GM13976 (cell line): ENCODE results near the gene RAD18.

Experiments
- DNase-seq: peaks from one replicate; pipeline ENCODE4 v3.0.0; 2012; ENCODE audit warnings: low spot score
- in situ Hi-C: fragments of 300-500 bp; cut with MboI; formaldehyde crosslinking; loops from one replicate; pipeline ENCODE4 v1.12.0; 2022; ENCODE audit warnings: low sequenced_read_pairs, mixed read lengths, inconsistent platforms; ENCODE audit not compliant: unreplicated experiment
- TF ChIP-seq, protein P1 (sequence below): IDR thresholded peaks from 2 replicates; pipeline ENCODE4 v1.5.1; 2012; ENCODE audit warnings: borderline replicate concordance, mild to moderate bottlenecking; ENCODE audit not compliant: insufficient read depth; ENCODE audit errors: extremely low read depth, missing control alignments, control extremely low read depth

RAD18 gene

DNA sequence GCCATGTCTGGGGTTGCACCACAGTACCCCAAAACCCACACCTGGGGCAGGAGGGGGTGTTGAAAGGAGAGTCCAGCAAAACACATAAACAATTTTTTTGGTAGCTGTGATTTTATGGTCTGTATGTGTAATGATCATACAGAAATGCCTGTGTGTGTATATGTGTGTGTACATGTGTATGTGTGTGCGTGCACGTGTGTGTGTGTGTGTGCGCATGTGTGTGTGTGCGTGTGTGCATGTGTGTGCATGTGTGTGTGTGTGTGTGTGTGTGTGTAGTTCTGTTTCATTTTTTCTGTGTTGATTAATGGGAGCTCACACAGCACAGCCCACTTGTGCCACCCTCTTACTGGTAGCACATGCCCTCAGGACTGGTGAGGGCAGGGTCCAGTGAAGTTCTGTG, 97.6 kb downstream of the RAD18 start:
- TF ChIP-seq, protein P1, sequence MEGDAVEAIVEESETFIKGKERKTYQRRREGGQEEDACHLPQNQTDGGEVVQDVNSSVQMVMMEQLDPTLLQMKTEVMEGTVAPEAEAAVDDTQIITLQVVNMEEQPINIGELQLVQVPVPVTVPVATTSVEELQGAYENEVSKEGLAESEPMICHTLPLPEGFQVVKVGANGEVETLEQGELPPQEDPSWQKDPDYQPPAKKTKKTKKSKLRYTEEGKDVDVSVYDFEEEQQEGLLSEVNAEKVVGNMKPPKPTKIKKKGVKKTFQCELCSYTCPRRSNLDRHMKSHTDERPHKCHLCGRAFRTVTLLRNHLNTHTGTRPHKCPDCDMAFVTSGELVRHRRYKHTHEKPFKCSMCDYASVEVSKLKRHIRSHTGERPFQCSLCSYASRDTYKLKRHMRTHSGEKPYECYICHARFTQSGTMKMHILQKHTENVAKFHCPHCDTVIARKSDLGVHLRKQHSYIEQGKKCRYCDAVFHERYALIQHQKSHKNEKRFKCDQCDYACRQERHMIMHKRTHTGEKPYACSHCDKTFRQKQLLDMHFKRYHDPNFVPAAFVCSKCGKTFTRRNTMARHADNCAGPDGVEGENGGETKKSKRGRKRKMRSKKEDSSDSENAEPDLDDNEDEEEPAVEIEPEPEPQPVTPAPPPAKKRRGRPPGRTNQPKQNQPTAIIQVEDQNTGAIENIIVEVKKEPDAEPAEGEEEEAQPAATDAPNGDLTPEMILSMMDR: no peak
- in situ Hi-C loops: no loop called here
- no peak for DNase-seq

DNA sequence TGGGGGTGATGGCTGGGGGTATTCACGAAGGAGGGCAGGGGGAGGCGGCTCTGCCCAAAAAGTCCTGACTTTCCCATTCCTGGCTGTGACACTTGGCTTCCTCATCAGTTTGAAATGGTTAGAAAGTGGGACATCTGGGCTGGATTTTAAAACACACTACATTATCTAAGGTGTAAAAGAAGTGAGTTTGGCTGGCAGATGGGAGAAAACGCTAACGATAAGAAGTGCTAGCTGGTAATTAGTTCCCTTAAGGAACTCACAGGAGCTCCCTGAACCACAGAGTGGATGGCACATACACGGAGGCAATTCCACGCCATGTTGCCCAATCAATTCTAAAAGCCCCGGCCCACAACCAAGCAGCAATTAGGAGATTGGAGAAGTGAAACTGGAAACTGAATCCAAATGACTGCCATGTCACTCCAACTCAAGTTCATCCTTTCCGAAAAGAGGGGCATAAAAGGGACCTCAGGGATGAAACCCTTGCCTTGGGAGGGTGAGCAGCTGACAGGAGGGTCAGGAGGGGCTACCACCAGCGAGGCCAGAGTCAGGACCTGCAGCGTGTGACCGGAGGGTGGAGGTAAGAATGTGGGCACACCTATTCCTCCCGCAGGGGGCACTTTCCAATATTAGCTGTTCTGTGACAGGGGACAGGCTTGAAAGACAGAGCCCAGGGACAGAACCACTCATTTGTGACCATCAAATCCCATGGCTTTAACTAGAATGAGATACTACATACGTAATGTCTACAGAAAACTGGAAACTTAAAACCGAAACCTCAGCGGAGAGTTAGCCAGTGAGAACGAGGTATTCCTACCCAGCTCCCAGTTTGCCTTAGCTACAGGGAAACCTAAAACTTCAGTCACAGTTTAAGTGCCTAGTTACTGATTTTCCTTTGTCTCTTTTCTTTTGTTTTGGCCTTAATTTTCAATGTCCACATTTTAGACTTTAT, 98.6 kb downstream of the RAD18 start:
- in situ Hi-C loops: no loop called here
- TF ChIP-seq, protein P1: no peak
- no peak for DNase-seq

DNA sequence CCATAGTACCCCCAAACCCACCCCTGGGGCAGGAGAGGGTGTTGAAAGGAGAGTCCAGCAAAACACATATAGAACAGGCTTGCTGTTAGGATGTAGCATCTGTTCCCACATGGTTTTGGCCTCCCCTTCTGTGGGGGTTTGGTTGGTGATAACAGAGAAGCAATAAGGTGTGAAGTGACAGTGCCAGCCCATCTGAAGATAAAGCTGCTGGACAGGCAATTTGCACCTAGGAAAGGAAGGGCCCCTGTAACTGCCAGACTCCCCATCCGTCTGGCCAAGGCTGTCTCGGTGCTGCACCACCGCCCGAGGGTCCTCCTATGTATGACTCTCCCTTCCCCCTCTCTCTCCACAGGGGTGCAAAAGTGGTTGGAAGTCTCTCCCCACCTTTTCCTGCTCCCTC, 99.4 kb downstream of the RAD18 start:
- TF ChIP-seq, protein P1: no peak
- in situ Hi-C loops: no loop called here
- no peak for DNase-seq

DNA sequence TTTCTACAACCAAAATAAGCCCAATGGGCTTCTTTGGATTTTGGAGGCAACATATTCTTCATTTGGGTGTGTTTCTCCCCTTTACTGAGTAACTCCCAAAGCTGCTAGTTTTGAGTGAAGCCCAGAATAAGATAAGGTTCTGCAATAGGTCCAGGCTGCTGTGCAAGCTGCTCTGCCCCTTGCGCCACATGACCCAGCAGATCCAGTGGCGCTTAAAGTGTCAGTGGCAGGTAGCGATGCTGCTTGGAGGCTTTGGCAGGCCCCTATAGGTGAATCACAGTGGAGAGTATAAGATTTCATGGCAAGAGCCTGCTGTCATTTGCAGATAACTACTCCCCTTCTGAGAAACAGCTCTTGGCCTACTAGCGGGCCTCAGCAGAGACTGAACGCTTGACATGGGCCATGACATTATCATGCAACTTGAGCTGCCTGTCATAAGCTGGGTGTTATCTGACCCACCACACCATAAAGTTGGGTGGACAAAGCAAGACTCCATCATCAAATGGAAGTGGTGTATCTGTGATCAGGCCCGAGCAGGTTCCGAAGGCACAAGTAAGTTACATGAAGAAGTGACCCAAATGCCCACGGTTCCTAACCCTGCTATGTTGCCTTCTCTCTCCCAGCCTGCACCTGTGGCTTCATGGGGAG, 105.4 kb downstream of the RAD18 start:
- in situ Hi-C loops: no loop called here

DNA sequence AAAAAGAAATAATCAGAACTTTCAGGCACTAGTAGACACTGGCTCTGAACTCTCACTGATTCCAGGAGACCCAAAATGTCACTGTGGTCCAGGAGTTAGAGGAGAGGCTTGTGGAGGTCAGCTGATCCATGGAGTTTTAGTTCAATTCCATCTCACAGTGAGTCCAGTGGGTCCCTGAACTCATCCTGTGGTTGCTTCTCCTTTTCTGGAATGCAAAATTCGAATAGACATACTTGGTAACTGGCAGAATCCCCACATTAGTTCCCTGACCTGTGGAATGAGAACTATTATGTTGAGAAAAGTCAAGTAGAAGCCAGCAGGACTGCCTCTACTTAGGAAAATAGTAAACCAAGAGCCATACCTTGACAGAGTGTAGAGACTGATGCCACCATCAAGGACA, 106.6 kb downstream of the RAD18 start:
- in situ Hi-C loops: no loop called here
- TF ChIP-seq, protein P1: no peak
- no peak for DNase-seq

More for the DNA sequence above, 105.4 kb downstream of the RAD18 start:
- TF ChIP-seq, protein P1: no peak
- DNase-seq: no peak

DNA sequence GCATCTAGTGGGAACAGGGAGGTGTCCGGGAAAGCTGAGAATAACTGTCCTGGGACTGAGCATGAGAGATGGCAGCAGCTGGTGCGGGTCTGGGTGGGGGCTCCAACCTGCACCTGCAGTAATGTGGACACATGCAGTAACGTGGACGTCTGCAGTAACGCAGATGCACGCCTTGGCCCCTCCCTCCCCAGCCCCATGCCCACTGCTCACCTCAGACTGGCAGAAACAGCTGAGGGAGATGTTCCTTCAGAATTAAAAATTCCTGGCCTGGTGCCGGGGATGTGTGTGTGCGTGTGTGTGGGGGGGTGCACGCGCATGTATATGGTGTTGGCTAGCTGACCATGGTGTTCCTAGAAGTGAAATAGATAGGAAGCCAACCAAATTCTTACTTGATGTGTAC, 107.2 kb downstream of the RAD18 start:
- no peak for DNase-seq
- TF ChIP-seq, protein P1: no peak
- in situ Hi-C loops: no loop called here
